ENCODE results near the gene AGAP1. TPM values are rescaled to one million over a fixed set of nuclear protein-coding genes. Genes with fewer than 3 reads are reported as not detected.

Gene AGAP1
- total RNA-seq, 2 experiments from 2014 or later = 1.6 to 2.4 TPM

DNA sequence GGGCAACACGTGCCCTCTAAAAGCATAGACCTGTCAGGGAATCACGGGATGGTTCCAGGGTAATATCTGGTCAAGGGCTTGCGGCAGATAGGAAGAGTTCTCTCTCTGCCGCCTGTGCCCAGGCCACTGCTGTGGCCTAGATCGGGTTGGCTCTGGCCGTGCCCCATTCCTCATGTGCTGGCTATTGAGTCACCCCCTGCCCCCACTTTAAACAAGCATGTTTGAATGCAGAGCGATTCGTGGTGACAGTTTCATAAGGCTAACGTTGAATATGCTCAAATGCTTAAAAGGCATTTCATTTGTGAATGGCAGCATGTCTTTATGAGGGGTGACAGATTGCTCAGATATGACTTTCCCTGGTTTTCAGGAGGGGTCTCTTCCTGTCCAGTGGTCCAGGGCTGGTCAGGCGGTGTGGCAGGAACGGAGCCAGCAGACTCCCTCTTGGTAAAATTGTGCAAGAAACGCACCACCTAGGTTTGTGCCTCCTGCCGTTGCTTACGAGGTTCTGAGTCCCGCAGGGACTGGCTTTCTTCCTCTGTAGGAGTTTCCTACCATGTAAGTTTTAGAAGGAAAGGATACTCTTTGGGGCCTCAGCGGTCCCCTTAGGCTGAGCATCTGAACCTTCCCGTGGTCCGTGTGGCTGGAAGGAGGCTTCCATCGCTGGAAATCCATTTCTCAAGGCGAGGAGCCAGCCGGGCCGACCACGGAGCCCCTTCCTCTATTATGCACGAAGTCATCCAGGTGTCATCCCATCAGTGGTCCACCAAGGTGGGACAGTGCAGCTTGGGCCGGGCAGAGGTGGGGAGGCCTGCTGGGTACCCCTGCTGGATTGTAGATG is 50.2 kb downstream of the AGAP1 start:
- CTCF ChIA-PET = no interaction called here
- POLR2A ChIA-PET = no interaction called here

- ChIA-PET CTCF (no interaction called here), POLR2A (no interaction called here)
These were observed 50.8 kb downstream of the AGAP1 start for GRCh38 chr2:235544689-235544969.

- POLR2A ChIA-PET = no interaction called here
- CTCF ChIA-PET = no interaction called here
These were observed 51.7 kb downstream of the AGAP1 start for GRCh38 chr2:235545339-235546150.

GRCh38 chr2:235546151-235546435 is 52.2 kb downstream of the AGAP1 start:
- POLR2A ChIA-PET = no interaction called here
- CTCF ChIA-PET = no interaction called here

- ChIA-PET CTCF (no interaction called here), POLR2A (no interaction called here)
These were observed 52.6 kb downstream of the AGAP1 start for GRCh38 chr2:235546436-235546835.

- ChIA-PET POLR2A (no interaction called here), CTCF (no interaction called here)
These were observed 56.0 kb downstream of the AGAP1 start for GRCh38 chr2:235549735-235550377.

DNA sequence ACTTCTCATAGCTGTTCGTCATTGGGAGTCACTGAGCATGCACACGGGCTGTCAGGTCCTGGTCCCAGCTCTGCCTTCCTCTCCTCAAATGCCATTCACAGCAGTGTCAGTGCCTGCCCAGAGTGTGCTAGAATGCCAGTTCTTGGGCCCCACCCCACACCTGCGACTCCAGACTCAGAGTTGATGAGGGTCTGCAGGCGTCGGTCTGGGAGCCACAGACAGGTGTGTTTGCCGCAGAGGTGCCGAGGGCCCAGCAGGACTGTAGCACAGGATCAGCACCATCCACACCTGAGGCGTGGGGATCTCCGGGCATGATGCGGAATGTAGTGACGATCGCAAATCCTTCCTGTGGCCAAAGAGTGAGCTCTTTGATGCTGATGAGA is 56.5 kb downstream of the AGAP1 start:
- CTCF ChIA-PET = no interaction called here
- POLR2A ChIA-PET = no interaction called here

GRCh38 chr2:235550946-235551345 is 57.1 kb downstream of the AGAP1 start:
- CTCF ChIA-PET = no interaction called here
- POLR2A ChIA-PET = no interaction called here

DNA sequence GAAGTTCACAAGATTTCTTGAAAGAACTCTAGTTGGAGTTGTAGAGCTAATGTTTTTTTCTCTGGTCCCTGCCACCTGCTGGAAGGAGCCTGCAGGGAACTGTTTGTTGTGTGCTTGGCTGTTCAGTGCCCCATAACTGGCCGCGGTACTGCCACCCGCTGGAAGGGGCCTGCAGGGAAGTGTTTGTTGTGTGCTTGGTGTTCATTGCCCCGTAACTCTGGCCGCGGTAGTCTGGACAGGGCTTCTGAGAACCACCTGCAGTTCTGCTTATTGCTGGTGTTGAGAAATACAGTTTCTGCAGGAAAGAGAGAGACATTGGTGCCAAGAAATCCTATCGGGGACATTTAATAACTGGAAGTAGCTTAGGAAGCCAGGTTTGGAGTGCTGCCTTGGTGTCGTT is 58.1 kb downstream of the AGAP1 start:
- ChIA-PET POLR2A (no interaction called here), CTCF (no interaction called here)

GRCh38 chr2:235552671-235553070 is 58.8 kb downstream of the AGAP1 start:
- POLR2A ChIA-PET = no interaction called here
- CTCF ChIA-PET = no interaction called here

DNA sequence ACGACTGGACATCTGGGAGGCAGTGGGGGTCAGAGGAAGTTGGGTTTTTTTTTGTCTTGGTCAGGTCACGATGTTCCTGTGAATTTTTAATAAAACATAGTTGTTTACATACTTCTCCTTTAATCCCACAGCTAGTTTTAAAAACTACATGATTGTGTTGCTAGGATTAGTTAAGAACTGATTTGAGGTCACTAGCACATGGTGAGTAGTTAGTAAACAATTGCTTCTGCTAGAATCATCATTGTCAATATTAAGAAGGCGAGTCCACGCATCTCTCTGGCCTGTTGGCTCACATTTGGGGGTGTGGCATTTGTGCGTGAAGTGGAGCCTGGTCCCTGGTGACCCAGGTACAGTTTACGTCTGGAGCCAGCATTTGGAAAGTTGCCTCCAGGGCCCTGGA is 59.4 kb downstream of the AGAP1 start:
- ChIA-PET CTCF (no interaction called here), POLR2A (no interaction called here)

GRCh38 chr2:235553696-235554100 is 59.9 kb downstream of the AGAP1 start:
- ChIA-PET POLR2A (no interaction called here), CTCF (no interaction called here)

DNA sequence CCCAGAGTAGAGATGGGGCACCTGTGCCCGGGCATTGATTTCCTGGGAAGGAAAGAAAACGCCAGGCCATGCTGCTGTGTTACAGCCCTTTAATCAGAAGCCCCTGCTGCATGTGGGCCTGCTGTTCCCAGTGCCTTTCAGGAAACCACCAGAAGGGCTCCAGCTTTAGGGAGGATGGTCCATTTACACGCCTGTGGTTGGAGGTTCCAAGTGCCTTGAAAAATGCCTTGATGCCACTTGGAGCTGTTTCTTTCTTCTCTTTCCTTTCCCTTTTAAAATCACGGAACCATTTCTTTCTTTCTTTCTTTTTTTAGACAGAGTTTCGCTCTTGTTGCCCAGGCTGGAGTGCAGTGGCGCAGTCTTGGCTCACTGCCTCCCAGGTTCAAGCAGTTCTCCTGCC is 60.5 kb downstream of the AGAP1 start:
- CTCF ChIA-PET = no interaction called here
- POLR2A ChIA-PET = no interaction called here

- POLR2A ChIA-PET = no interaction called here
- CTCF ChIA-PET = no interaction called here
These were observed 61.1 kb downstream of the AGAP1 start for GRCh38 chr2:235554936-235555335.

- ChIA-PET POLR2A (no interaction called here), CTCF (no interaction called here)
These were observed 61.5 kb downstream of the AGAP1 start for GRCh38 chr2:235555371-235555770.

DNA sequence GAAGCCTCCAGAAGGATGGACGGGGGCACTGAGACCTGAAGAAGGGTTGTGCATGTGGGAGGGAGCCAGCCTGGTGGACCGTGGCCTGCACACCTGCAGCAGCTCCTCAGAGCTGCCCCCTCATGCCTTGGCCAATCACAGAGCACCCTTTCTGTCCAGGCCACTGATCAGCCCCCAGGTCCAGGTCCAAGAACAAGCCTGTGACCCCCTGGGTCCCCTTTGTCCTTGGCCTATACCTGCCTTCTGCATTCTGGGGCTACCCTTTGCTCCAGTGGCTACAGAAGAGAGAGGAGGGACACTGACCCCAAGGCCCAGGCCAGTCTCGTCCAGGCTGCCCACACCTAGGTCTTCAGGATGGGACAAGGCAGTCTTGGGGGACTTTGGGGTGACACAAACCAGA is 62.2 kb downstream of the AGAP1 start:
- ChIA-PET POLR2A (no interaction called here), CTCF (no interaction called here)

DNA sequence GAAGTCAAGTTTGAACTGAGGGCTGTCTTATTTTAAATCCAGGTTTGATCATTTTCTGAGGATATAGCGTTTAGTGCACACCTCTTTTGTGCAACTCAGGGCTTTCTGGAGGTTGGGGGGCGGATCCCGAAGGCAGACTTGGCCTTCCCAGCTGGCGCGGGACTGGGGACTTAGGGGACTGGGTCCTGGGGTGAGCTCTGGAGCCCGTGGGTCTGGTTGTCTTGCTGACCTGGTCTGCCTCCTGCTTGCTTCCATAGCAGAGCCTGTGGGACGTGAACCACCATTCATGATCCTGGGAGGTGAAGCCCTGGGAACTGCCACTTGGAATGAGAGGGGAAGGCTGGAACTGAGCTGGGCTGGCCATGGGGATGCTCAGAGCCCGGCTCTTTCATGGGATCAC is 63.1 kb downstream of the AGAP1 start:
- ChIA-PET CTCF (no interaction called here), POLR2A (no interaction called here)

- POLR2A ChIA-PET = no interaction called here
- CTCF ChIA-PET = no interaction called here
These were observed 64.1 kb downstream of the AGAP1 start for GRCh38 chr2:235557903-235558302.

GRCh38 chr2:235558572-235558971 is 64.7 kb downstream of the AGAP1 start:
- CTCF ChIA-PET = no interaction called here
- POLR2A ChIA-PET = no interaction called here

GRCh38 chr2:235560345-235560744 is 66.5 kb downstream of the AGAP1 start:
- ChIA-PET CTCF (no interaction called here), POLR2A (no interaction called here)

DNA sequence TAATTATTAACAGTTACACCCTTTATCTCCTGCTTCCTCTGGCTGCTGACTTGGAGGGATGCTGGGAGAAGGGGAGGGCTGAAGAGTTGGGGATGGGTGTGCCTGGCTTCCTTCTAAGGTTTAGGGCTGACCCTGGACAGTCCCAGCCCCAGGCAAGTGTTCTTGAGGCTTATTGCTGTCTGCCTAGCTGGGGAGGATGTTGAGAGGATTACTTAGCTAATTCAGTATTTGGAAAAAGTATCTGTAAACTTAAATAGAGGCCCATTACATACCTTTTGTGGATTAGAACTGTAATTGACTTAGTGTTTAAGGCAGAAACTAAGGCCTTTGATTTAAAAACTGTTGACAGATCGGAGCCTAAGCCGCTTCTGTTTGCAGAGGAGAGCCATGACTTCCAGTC is 67.6 kb downstream of the AGAP1 start:
- POLR2A ChIA-PET = no interaction called here

More for the DNA sequence above, 67.6 kb downstream of the AGAP1 start:
- CTCF ChIA-PET = no interaction called here
